Activated CD4-positive, alpha-beta memory T cell treated with anti-CD3 and anti-CD28 coated beads, Interleukin-2, amount 10 ng/mL, durations not matched to agents 7 days and 5 days (primary cell): Measurements from ENCODE around the gene IFNLR1. TPM values are rescaled to one million over a fixed set of nuclear protein-coding genes. Genes with fewer than 3 reads are reported as not detected.

Experiments used
- CTCF ChIA-PET: fragments of 350-600 bp; sonication (Branson Sonifier 250); formaldehyde crosslinking; loops from one replicate; lab custom pipeline; 2021; ENCODE audit warnings: antibody characterized with exemption, inconsistent platforms; lab: Charles Lee
- POLR2A ChIA-PET: fragments of 350-600 bp; sonication (Branson Sonifier 250); formaldehyde crosslinking; loops from one replicate; lab custom pipeline; 2021; ENCODE audit warnings: antibody characterized with exemption; lab: Charles Lee
- DNase-seq: peaks from one replicate; pipeline ENCODE4 v3.0.0-alpha.2; 2020
- H3K27ac Mint-ChIP-seq: one replicate; pipeline ENCODE4 v1.8.0; 2021; ENCODE audit warnings: mild to moderate bottlenecking, mixed read lengths
- H3K27me3 Mint-ChIP-seq: one replicate; pipeline ENCODE4 v1.8.0; 2021; ENCODE audit warnings: mixed read lengths
- H3K36me3 Mint-ChIP-seq: one replicate; pipeline ENCODE4 v1.8.0; 2021; ENCODE audit warnings: low read depth, mixed read lengths
- H3K4me1 Mint-ChIP-seq: one replicate; pipeline ENCODE4 v1.8.0; 2021; ENCODE audit warnings: mixed read lengths
- H3K4me3 Mint-ChIP-seq: one replicate; pipeline ENCODE4 v1.8.0; 2021; ENCODE audit warnings: mild to moderate bottlenecking, mixed read lengths
- H3K9me3 Mint-ChIP-seq: one replicate; pipeline ENCODE4 v1.8.0; 2021; ENCODE audit warnings: mixed read lengths
- total RNA-seq, 2 experiments: library from RNA; stranded (reverse); gene quantifications; one replicate each; pipeline ENCODE4 v1.2.3, GENCODE V29; 2021

The IFNLR1 gene
- total RNA-seq, 2 experiments from 2014 or later = 6.0 to 6.1 TPM

- H3K27me3 Mint-ChIP-seq = peaks cover 9% of the 10 kb centered on the region
- H3K36me3 Mint-ChIP-seq = no peaks in the 10 kb centered on the region
- peaks cover 5% of the 10 kb centered on the region for H3K4me1 Mint-ChIP-seq
- ChIA-PET CTCF (interaction anchor here (3.8 kb wide), 1 partner anchor 11 kb away, joined by 22 read pairs; no protein-coding TSS in a partner anchor), POLR2A (no interaction called here)
- no peak overlapping the region for H3K4me3 Mint-ChIP-seq
- H3K9me3 Mint-ChIP-seq = no peaks in the 10 kb centered on the region
- no peak for DNase-seq
- no peak overlapping the region for H3K27ac Mint-ChIP-seq
Observed at GRCh38 chr1:24139222-24139489, 47.9 kb downstream of the IFNLR1 start.

- H3K4me3 Mint-ChIP-seq = no peak overlapping the region
- no peak for DNase-seq
- H3K36me3 Mint-ChIP-seq = no peaks in the 10 kb centered on the region
- ChIA-PET POLR2A (no interaction called here), CTCF (interaction anchor here (3.8 kb wide), 1 partner anchor 12 kb away, joined by 22 read pairs; no protein-coding TSS in a partner anchor)
- H3K27ac Mint-ChIP-seq = no peak overlapping the region
- peaks cover 5% of the 10 kb centered on the region for H3K4me1 Mint-ChIP-seq
- no peaks in the 10 kb centered on the region for H3K9me3 Mint-ChIP-seq
- H3K27me3 Mint-ChIP-seq = peaks cover 11% of the 10 kb centered on the region
Observed at GRCh38 chr1:24138476-24139221, 48.4 kb downstream of the IFNLR1 start.

GRCh38 chr1:24136956-24137539, 50.0 kb downstream of the IFNLR1 start:
- no peak overlapping the region for H3K27ac Mint-ChIP-seq
- DNase-seq = no peak
- no peaks in the 10 kb centered on the region for H3K9me3 Mint-ChIP-seq
- ChIA-PET POLR2A (no interaction called here), CTCF (interaction anchor here (1.2 kb wide), 1 partner anchor 13 kb away, joined by 3 read pairs; no protein-coding TSS in a partner anchor)
- H3K36me3 Mint-ChIP-seq = no peaks in the 10 kb centered on the region
- no peak overlapping the region for H3K4me3 Mint-ChIP-seq
- peaks cover 5% of the 10 kb centered on the region for H3K4me1 Mint-ChIP-seq
- peaks cover 14% of the 10 kb centered on the region for H3K27me3 Mint-ChIP-seq

GRCh38 chr1:24134376-24134775, 52.7 kb downstream of the IFNLR1 start:
- peaks cover 14% of the 10 kb centered on the region for H3K27me3 Mint-ChIP-seq
- H3K4me3 Mint-ChIP-seq = no peak overlapping the region
- DNase-seq = no peak
- H3K4me1 Mint-ChIP-seq = peaks cover 5% of the 10 kb centered on the region
- CTCF ChIA-PET = interaction anchor here (0.9 to 1.7 kb wide), 2 partner anchors 16 to 257 kb away, joined by 3 to 11 read pairs; no protein-coding TSS in a partner anchor
- H3K27ac Mint-ChIP-seq = no peak overlapping the region
- no peaks in the 10 kb centered on the region for H3K9me3 Mint-ChIP-seq
- no peaks in the 10 kb centered on the region for H3K36me3 Mint-ChIP-seq
- POLR2A ChIA-PET = interaction anchor here (1.3 kb wide), 1 partner anchor 908 kb away, joined by 3 read pairs; no protein-coding TSS in a partner anchor

GRCh38 chr1:24133819-24134218, 53.3 kb downstream of the IFNLR1 start:
- DNase-seq = no peak
- ChIA-PET CTCF (interaction anchor here (0.9 to 1.7 kb wide), 2 partner anchors 16 to 257 kb away, joined by 3 to 11 read pairs; no protein-coding TSS in a partner anchor), POLR2A (interaction anchor here (1.3 kb wide), 1 partner anchor 908 kb away, joined by 3 read pairs; no protein-coding TSS in a partner anchor)
- Mint-ChIP-seq H3K27me3 (peaks cover 16% of the 10 kb centered on the region), H3K36me3 (no peaks in the 10 kb centered on the region), H3K4me1 (peaks cover 2% of the 10 kb centered on the region), H3K9me3 (no peaks in the 10 kb centered on the region), H3K27ac (no peak overlapping the region), H3K4me3 (no peak overlapping the region)

GRCh38 chr1:24130385-24130784, 56.7 kb downstream of the IFNLR1 start:
- Mint-ChIP-seq H3K27me3 (peaks cover 15% of the 10 kb centered on the region), H3K9me3 (no peaks in the 10 kb centered on the region), H3K4me3 (no peak overlapping the region), H3K36me3 (no peaks in the 10 kb centered on the region), H3K27ac (no peak overlapping the region), H3K4me1 (no peaks in the 10 kb centered on the region)
- ChIA-PET CTCF (no interaction called here), POLR2A (no interaction called here)
- DNase-seq = no peak

- Mint-ChIP-seq H3K27me3 (peaks cover 9% of the 10 kb centered on the region), H3K4me1 (no peaks in the 10 kb centered on the region), H3K36me3 (no peaks in the 10 kb centered on the region), H3K9me3 (no peaks in the 10 kb centered on the region), H3K27ac (no peak overlapping the region), H3K4me3 (no peak overlapping the region)
- ChIA-PET CTCF (interaction anchor here (1.2 kb wide), 1 partner anchor 265 kb away, joined by 3 read pairs; no protein-coding TSS in a partner anchor), POLR2A (no interaction called here)
- no peak for DNase-seq
Observed at GRCh38 chr1:24127801-24128363, 59.2 kb downstream of the IFNLR1 start.

GRCh38 chr1:24127134-24127800, 59.8 kb downstream of the IFNLR1 start:
- H3K9me3 Mint-ChIP-seq = no peaks in the 10 kb centered on the region
- H3K4me3 Mint-ChIP-seq = no peak overlapping the region
- ChIA-PET CTCF (interaction anchor here (1.0 to 1.2 kb wide), 3 partner anchors 15 to 266 kb away, joined by 3 read pairs; partner anchors contain the start of gene MYOM3), POLR2A (no interaction called here)
- H3K36me3 Mint-ChIP-seq = no peaks in the 10 kb centered on the region
- peaks cover 7% of the 10 kb centered on the region for H3K27me3 Mint-ChIP-seq
- DNase-seq = no peak
- H3K4me1 Mint-ChIP-seq = no peaks in the 10 kb centered on the region
- H3K27ac Mint-ChIP-seq = no peak overlapping the region

- ChIA-PET CTCF (interaction anchor here (1.0 to 1.2 kb wide), 3 partner anchors 14 to 267 kb away, joined by 3 read pairs; partner anchors contain the start of gene MYOM3), POLR2A (no interaction called here)
- Mint-ChIP-seq H3K27ac (no peak overlapping the region), H3K27me3 (peaks cover 7% of the 10 kb centered on the region), H3K4me3 (no peak overlapping the region), H3K9me3 (no peaks in the 10 kb centered on the region), H3K4me1 (no peaks in the 10 kb centered on the region), H3K36me3 (no peaks in the 10 kb centered on the region)
- DNase-seq = no peak
Observed at GRCh38 chr1:24126672-24127023, 60.4 kb downstream of the IFNLR1 start.

GRCh38 chr1:24126018-24126671, 60.9 kb downstream of the IFNLR1 start:
- H3K4me1 Mint-ChIP-seq = no peaks in the 10 kb centered on the region
- CTCF ChIA-PET = interaction anchor here (0.6 to 1.2 kb wide), 5 partner anchors 14 to 269 kb away, joined by 3 to 5 read pairs (median 3); partner anchors contain the start of gene MYOM3
- peaks cover 7% of the 10 kb centered on the region for H3K27me3 Mint-ChIP-seq
- no peaks in the 10 kb centered on the region for H3K9me3 Mint-ChIP-seq
- DNase-seq = no peak
- POLR2A ChIA-PET = no interaction called here
- H3K4me3 Mint-ChIP-seq = no peak overlapping the region
- H3K27ac Mint-ChIP-seq = no peak overlapping the region
- no peaks in the 10 kb centered on the region for H3K36me3 Mint-ChIP-seq

- H3K9me3 Mint-ChIP-seq = no peaks in the 10 kb centered on the region
- H3K4me1 Mint-ChIP-seq = no peaks in the 10 kb centered on the region
- no peaks in the 10 kb centered on the region for H3K36me3 Mint-ChIP-seq
- CTCF ChIA-PET = interaction anchor here (0.6 to 0.9 kb wide), 2 partner anchors 25 to 270 kb away, joined by 4 to 5 read pairs; no protein-coding TSS in a partner anchor
- H3K27ac Mint-ChIP-seq = no peak overlapping the region
- no peak overlapping the region for H3K4me3 Mint-ChIP-seq
- H3K27me3 Mint-ChIP-seq = peaks cover 7% of the 10 kb centered on the region
- POLR2A ChIA-PET = no interaction called here
- DNase-seq = no peak
Observed at GRCh38 chr1:24125456-24125855, 61.6 kb downstream of the IFNLR1 start.

GRCh38 chr1:24124980-24125379, 62.1 kb downstream of the IFNLR1 start:
- Mint-ChIP-seq H3K4me1 (no peaks in the 10 kb centered on the region), H3K4me3 (no peak overlapping the region), H3K36me3 (no peaks in the 10 kb centered on the region), H3K27ac (no peak overlapping the region), H3K9me3 (no peaks in the 10 kb centered on the region), H3K27me3 (peaks cover 7% of the 10 kb centered on the region)
- ChIA-PET POLR2A (no interaction called here), CTCF (interaction anchor here (0.9 kb wide), 1 partner anchor 26 kb away, joined by 4 read pairs; no protein-coding TSS in a partner anchor)
- no peak for DNase-seq
